ENCODE results near the gene CENPV.
A peak's percentile ranks its signal among the peaks of the same experiment; 100 is the strongest.

The CENPV gene

DNA sequence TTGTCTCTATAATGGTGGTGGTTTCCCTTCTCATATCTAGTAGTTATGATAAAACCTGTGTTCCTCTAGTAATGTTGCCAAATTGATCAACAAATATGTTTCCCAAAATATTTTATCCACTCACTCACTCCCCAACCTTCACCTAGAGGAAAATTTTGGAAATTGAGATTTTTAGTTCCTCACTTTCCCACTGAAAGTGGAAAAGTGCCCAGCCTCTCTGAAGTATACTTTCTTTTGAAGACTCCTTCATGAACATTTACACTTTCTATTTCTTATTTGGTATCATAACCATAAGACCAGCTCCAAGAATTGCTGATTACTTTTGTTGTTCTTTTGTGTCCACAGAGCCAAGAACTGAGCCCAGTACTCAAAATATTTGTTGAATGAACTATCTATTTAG, 5.1 kb upstream of the CENPV start:
- DNase-seq (ENCODE audit: low read depth) = no peak
- no peak overlapping the region for H3K4me3 ChIP-seq (ENCODE audit: low read depth, low read length)
- TF ChIP-seq, protein P1, sequence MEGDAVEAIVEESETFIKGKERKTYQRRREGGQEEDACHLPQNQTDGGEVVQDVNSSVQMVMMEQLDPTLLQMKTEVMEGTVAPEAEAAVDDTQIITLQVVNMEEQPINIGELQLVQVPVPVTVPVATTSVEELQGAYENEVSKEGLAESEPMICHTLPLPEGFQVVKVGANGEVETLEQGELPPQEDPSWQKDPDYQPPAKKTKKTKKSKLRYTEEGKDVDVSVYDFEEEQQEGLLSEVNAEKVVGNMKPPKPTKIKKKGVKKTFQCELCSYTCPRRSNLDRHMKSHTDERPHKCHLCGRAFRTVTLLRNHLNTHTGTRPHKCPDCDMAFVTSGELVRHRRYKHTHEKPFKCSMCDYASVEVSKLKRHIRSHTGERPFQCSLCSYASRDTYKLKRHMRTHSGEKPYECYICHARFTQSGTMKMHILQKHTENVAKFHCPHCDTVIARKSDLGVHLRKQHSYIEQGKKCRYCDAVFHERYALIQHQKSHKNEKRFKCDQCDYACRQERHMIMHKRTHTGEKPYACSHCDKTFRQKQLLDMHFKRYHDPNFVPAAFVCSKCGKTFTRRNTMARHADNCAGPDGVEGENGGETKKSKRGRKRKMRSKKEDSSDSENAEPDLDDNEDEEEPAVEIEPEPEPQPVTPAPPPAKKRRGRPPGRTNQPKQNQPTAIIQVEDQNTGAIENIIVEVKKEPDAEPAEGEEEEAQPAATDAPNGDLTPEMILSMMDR (conservative IDR thresholded peaks at IDR 0.05; ENCODE audit: low read depth, low read length) = no peak

DNA sequence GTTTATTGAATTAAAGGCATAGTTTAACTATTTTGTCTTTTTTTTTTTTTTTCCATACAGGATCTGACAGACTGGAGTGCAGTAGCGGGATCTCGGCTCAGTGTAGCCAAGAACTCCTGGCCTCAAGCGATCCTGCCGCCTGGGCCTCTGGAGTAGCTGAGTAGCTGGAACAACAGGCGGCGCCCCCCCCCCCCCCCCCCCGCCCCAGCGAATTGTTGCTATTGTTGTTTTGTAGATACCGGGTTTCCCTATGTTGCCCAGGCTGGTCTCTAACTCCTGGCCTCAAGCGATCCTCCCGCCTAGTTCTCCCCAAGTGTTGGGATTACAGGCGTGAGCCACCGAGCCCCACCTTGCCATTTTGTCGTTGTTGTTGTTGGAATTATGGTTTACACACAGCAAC, 1.3 kb upstream of the CENPV start:
- TF ChIP-seq, protein P1 (conservative IDR thresholded peaks at IDR 0.05; ENCODE audit: low read depth, low read length) = no peak
- DNase-seq (ENCODE audit: low read depth) = no peak
- H3K4me3 ChIP-seq (ENCODE audit: low read depth, low read length) = no peak overlapping the region

DNA sequence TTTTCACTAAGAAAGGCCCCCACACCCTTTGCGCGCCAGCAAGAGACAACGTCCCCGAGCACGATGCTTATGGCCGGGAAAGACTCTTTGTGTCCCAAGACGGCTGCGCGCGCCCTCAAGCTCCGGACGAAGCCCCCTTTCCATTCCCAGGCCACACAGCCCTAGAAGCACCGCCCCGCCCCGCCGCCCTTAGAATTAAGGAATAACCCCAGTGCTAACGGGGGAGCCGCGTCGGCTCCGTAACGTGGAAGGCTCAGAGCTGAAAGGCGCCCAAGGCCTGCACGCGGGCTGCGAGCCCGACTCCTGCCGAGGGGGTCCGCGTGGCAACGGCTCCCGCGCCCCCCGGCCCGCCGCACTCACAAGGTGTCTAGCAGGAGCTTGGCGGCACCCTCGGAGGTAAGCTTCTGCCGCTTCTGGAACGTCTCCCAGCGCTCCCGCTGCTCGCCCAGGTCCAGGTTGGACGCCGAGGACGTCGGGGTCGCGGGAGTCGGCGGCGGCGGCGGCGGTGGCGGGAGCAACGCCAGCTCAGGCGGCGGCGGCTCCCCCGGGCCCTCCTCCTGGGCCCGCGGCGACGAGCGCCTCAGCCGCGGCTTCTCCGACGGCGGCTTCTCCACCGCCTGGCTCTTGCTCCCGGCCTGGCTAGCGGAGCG, 477 bp downstream of the CENPV start:
- TF ChIP-seq, protein P1 (conservative IDR thresholded peaks at IDR 0.05; ENCODE audit: low read depth, low read length) = no peak
- H3K4me3 ChIP-seq (ENCODE audit: low read depth, low read length) = peak overlapping the region; percentile 67
- DNase-seq (ENCODE audit: low read depth) = no peak

DNA sequence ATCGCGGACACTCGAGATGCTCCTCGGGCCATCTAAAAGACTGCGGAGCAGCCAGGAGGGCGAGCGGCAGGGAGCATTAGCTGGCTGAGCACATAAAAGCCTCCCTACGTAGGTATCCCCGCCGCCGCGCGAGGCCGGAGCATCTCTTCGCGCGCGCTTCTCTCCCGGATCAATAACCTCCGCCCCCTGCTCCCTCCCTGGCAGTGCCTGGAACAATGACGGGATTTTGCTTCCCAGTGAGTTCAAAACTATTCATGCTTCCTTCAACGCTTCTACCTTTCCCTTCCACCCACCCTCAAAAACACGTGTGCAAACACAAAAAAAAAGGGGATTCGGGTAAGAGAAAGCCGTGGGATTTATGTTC, 984 bp downstream of the CENPV start:
- peak; percentile 37 for DNase-seq (ENCODE audit: low read depth)
- H3K4me3 ChIP-seq (ENCODE audit: low read depth, low read length) = peak overlapping the region; percentile 67
- TF ChIP-seq, protein P1 (conservative IDR thresholded peaks at IDR 0.05; ENCODE audit: low read depth, low read length) = no peak

DNA sequence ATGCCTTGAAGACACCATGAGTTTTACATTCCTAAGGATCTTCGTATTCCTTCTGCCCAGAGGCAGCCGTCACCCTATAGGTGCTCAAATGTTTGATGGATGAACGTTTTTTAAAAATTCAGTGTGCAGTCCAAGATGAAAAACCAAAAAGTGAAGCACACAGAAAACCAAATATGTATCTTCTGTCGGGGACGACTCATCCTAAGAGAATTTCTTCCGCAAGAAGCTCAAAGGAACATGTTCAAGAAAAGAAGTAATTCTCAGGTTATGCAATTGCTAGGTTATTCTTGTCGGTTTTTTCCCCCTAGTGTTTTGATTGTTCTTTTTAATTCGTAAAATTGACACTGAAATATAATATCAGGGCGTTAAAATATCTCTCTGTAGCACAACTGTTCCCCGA, 1.4 kb downstream of the CENPV start:
- TF ChIP-seq, protein P1 (conservative IDR thresholded peaks at IDR 0.05; ENCODE audit: low read depth, low read length) = no peak
- peak; percentile 66 for DNase-seq (ENCODE audit: low read depth)
- peak overlapping the region; percentile 67 for H3K4me3 ChIP-seq (ENCODE audit: low read depth, low read length)

DNA sequence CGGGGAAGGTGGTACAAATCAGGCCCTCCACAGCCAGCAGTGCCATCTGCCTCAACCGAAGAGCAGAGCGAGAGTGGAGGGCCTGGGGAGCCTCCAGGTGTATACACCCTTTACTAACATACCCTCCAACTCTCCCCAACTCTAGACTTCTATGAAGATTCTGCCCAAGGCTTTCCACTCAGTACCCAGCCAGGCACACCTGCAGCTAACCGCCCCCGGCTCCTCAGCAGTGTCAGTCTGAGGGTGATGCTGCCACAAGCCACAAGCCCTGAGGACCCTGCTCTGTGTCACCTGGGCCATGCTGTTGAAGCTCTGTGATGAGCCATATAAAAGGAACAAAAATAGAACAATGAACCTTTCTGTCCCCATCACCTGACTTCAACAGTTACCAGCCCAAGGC, 3.8 kb downstream of the CENPV start:
- TF ChIP-seq, protein P1 (conservative IDR thresholded peaks at IDR 0.05; ENCODE audit: low read depth, low read length) = no peak
- H3K4me3 ChIP-seq (ENCODE audit: low read depth, low read length) = no peak overlapping the region
- no peak for DNase-seq (ENCODE audit: low read depth)

DNA sequence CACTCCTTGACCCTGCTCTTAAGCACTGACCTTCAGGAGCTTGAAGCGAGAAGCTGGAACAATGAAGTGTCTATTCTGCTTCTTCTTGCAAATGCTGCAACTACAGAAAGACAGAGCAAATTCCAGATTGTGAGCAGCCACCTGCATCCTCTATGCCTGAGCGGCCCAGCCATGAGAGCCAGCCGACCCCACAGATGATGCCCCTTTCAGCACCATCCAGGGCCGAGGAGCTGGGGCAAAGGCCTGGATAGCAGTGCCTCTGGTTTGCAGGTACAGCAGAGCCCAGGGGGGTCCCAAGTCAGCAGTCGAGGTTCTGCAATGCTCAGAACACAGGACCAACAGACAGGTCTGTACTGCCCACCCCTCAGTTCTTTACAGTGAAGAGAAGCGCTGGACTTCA, 4.7 kb downstream of the CENPV start:
- TF ChIP-seq, protein P1 (conservative IDR thresholded peaks at IDR 0.05; ENCODE audit: low read depth, low read length) = no peak
- no peak for DNase-seq (ENCODE audit: low read depth)
- H3K4me3 ChIP-seq (ENCODE audit: low read depth, low read length) = no peak overlapping the region
